ENCODE data around the gene ABHD16A. TPM values are rescaled to one million over a fixed set of nuclear protein-coding genes. Genes with fewer than 3 reads are reported as not detected.
A peak's percentile ranks its signal among the peaks of the same experiment; 100 is the strongest.

The ABHD16A gene
- total RNA-seq, 1 donor from 2014 or later: 26.9 TPM

DNA sequence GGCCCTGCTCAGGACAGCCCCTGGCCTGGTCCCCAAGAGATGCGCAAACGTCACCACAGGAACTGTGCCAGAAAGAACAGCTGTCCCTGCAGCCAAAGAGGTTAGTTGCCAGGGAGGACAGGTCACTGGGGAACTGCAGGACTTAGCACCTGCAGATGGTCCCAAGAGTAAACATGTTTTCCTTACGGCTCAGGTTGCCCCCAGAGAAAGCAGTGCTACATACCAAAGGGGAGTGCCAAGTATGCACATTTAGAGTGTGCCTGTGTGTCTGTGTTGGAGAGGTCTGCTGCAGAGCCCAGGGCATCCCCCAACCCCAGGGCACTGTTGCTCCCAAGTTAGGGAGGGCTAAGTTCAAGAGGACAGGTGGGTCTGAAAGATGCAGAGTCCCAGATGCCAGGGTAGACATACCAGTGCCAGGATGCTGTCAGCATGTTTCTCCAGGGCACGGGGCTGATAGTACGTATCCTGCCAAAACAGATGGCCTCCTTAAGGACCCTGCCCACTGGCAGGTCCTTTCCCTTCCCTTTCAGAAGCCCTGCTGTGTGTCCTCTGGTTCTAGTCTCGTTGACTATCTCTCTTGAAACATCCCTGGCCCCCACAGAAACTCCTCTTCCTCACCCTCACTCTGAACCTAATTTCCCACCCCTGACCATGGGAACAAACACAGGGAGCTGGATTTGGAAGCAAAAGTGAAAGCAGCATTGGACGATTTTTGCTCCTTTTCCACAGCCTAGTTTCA lies 1.3 kb downstream of the ABHD16A start:
- ATAC-seq (no peak), DNase-seq (ENCODE audit: missing footprints) (no peak)
- intact Hi-C loops (cut with DNase I): loop anchor here (2.0 to 5.0 kb wide), 3 partner anchors 29 to 80 kb away; partner anchors contain the start of genes CSNK2B and PRRC2A

DNA sequence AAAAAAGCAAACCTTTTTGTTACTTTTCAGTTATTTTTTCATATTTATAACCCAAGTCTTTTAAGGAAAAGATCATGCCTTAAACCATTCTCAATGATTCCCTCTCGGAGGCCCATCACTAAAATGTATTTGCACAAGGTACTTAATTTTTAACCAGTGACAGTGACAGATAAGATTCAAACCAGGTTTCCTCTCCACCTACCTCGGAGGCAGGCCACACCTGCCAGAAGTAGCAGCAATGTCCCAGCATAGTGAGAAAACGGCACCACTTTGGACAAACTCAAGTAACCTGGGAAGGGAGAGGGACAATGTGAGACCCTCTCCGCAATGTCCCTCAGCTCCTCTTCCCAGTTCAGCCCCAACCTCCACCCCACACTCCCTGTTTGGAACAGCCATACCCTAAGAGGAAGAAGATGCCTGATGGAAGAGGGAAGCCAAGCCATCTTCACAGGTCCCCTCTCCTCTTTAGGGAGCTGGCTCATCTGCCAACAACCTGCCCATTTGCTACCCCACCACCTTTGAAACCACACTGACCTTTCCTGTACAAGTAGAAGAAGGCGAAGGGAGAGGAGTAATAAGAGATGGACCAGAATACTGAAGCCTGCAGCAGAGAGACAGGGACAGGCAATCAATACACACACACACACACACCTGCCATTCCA lies 2.3 kb downstream of the ABHD16A start:
- intact Hi-C loops (cut with DNase I): loop anchor here (5.0 kb wide), 1 partner anchor 79 kb away; the partner anchor contains the start of gene PRRC2A
- ATAC-seq: no peak

DNA sequence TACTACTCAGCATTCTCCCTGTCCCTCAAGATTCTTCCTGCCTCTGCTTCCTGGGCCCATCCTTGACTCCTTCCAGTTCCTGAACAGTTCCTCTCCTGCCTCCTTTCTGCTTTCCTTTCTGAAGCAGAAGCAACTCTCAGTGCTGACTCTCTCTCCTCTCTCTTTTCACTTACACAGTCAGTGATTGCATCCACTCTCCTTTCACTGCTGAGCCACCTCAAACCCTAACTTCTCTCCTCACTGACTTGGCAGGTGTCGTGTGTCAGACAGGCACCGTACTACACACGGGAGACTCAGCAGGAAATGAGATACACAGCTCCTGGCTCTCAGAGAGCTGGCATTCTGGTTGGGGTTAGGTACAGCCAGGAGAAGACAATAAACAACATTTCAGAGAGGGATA lies 5.6 kb downstream of the ABHD16A start:
- intact Hi-C loops (cut with DNase I): no loop called here
- DNase-seq (ENCODE audit: missing footprints) (no peak), ATAC-seq (no peak)

More for the DNA sequence above, 2.3 kb downstream of the ABHD16A start:
- DNase-seq (ENCODE audit: missing footprints): no peak

DNA sequence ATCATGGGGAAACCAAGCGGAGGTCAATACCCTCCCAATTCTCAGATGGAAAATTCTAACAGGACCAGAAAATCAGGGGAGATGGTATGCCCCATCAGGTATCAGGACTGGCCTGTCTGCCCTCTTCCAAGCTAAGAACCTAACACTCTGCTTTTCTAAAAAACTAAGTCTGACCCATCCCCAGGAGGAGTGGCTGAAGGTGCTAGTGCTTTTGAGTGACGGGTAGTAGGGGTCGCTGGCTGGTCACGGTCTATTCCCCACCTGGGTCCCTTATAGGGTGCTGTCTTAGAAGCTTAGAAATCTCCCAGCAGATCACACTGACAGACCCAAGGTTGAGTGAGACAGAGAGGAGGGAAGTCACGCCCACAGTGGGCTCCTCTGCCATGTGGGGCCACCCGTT lies 9.6 kb downstream of the ABHD16A start:
- intact Hi-C loops (cut with DNase I): no loop called here
- no peak for ATAC-seq

DNA sequence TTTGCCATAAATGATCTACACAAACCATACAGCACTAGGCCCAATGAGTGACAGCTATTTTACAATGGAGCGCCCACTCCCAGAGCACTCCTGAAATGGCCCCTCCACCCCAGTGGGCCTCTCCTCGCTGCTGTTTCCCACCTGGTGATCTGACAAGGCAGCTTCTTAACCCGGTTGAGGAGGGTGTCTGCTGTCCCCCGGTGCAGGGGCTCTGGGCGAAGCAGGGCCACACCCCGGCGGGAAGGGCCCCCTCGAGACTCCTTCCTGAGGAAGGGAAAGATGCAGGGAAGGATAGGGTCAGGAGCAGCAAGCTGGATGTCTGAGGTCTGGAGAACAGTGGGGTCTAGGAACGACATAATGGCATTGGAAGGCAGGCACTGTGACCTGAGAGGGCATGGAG lies 10.2 kb downstream of the ABHD16A start:
- no peak for ATAC-seq
- intact Hi-C loops (cut with DNase I): no loop called here
- no peak for DNase-seq (ENCODE audit: missing footprints)

More for the DNA sequence above, 9.6 kb downstream of the ABHD16A start:
- DNase-seq (ENCODE audit: missing footprints): no peak

DNA sequence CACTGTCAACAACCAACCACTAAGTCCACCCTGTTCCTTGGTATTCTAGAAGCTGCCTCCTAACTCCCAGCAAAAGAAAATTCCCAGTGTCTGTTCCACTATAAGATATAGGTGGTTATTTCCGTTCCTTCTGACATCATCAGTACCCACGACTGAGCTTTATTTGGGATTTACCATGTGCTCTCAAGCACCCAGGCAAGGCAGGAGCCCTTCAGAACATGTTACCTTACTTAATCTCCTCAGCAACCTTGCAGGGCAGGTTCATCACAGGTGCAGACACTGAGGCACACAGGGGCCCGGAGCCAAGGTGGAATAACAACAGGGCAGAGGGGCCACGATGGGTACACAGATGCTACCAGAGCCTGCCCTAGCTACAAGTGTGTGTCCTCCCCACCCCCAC lies 10.8 kb downstream of the ABHD16A start:
- DNase-seq (ENCODE audit: missing footprints) (no peak), ATAC-seq (no peak)
- intact Hi-C loops (cut with DNase I): no loop called here

DNA sequence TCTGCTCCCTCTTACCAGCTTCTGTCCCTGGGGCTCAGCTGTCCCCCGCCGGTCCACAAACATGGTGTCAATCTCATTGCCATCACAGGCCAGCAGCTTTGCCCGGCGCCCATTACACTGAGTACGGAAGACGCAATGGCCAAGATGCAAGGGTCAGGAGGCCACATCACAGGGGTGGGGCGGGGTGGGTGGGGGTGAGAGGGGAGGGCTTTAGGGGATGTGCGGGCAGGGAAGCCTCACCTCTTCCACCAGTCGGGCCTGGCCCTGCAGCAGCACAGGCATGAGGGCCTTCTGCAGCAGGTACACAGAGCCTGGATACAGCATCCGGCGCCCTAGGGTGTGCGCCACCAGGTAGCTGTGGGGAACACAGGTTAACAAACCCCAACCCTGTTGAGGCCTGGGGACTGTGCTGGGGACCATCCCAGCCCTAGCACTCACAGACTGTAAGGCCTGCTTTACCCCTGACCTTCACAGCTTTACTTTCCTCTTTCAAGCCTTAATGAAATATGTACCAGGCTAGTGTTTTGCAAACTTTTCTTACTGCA lies 11.5 kb downstream of the ABHD16A start:
- DNase-seq (ENCODE audit: missing footprints) (no peak), ATAC-seq (no peak)
- intact Hi-C loops (cut with DNase I): no loop called here

DNA sequence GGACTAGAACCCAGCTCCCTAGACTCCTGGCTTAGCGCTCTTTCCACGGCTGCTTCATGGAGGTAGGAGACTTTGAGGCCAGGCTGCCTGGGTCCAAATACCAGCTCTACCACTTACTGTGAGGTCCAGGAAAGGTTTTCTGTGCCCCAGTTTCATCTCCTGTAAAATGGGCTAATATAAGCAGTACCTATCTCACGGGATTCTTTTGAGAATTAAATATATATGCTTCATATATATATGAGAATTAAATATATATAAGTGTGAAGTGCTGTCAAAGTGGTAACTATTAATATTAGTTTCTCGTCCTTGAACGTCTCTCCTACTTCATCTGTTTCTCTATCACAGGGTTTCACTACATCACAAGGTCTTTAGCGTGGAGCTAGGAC lies 12.1 kb downstream of the ABHD16A start:
- intact Hi-C loops (cut with DNase I): no loop called here
- ATAC-seq: no peak
- no peak for DNase-seq (ENCODE audit: missing footprints)

DNA sequence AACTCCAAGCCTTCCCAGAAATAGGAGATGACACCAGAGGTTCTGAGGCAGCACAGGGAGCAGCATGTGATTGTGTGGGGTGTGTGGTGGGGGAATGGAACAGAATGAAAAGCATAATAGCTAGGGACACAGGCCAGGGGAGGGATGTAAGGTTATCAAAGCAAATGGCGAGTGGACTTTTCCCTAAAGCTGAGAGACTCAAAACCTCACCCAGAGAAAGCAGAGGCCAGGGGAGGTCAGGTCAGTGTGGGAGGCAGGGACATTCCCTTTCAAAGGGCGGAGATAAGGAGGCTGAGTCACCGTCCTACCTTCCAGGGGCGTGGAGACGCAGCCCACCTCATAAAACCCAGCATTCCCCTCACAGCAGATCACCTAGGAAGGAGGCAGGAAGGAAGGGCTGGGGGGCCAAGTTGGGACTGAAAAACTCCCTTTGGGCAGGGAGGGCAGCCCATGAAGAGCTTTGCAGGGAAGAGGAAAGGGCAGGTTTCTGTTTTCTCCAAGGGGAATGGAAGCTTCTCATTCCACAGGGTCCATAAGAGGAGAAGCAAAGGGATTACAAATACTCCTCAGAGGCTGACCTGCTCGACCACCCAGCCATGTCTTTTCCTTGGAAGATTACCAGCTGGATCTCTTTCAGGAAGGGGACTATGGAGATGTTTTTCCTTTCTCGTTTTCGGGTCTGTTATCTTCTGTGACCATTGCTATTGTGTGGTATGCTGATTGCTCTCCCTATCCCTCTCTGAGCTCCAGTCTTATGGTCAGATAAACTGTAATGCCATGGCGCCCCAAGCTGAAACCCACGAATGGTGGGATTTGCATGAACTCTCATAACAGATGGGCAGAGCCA lies 12.7 kb downstream of the ABHD16A start:
- intact Hi-C loops (cut with DNase I): no loop called here
- ATAC-seq: no peak
- no peak for DNase-seq (ENCODE audit: missing footprints)

DNA sequence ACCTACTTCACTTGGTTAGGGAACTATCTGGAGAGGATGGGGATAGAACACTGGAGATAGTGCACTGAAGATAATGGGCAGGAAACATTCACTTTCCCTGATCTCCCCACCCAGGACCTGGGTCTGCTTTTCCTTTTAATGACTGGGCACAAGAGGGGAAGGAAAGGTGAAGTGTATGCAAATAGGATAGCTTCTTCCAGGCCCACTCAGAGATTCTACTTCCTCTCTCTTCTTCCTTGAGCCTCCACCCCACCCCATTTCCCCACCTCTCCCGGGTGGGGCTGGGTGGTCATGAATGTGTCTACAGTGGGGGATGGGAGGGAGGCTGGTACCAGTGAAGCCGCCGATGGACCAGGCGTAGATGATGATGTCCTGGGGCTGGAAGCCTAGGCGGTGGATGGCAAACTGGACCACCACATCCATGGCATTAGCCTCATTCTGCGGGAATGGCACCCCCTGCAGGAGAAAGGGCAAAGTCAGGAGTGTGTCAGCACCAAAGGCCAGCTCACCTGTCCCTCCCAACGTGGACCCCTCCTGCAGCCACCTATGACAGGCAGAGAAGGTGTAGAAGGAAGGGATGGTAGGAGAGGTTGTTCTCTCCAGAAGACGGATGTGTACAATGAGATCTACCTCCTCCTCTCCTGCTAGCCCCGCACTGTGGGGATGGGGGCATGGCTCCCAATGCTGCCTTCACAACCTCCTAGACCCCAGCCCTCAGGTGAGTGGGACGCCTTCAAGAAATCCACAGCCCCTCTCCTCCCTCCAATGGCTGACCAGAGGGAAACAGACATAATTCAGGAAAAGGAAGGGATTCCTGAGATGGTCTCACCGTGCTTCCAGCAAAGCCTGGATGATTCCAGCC lies 13.6 kb downstream of the ABHD16A start:
- intact Hi-C loops (cut with DNase I): loop anchor here (10.0 kb wide), 1 partner anchor 175 kb away; the partner anchor contains the start of gene NEU1
- ATAC-seq: no peak

DNA sequence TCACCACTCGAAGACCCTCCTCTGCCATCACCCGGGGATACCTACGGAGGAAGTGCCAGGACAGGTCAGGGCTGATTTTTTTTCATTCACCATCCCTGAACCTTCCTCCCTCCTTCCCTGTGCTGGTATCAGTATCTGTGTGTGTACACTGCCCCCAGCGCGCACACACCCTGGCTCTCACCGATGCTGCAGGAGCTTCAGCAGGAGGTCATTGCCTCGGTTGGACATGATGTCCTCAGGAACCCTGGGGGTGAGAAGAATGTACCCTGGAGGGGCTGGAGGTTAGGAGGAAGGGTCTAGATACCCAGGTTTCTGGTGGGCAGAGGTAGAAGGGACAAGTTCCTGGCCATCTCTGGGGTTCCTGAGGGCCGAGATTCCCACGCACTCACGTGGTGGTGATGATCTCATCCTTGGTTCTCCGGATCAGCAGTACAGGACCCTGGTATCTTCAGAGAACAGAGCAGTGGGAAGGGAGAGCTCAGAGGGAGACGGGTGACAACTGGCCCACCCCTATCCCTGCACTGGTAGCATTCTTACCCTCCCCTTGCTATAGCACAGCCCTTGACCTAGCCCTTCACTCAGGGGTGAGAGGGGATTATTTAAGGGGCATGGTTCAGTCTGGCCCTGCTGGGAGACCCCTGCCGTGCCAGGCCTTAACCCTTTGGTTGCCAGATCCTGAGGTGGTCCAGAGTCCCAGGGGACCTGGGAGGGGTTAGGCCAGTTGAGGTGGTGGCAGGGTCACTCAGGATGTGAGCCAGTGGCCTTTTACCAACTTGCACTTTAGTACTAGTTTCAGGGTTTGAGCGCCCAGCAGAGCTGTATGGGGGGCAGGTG lies 15.0 kb downstream of the ABHD16A start:
- DNase-seq (ENCODE audit: missing footprints) (no peak), ATAC-seq (no peak)
- intact Hi-C loops (cut with DNase I): loop anchor here (10.0 kb wide), 1 partner anchor 177 kb away; the partner anchor contains the start of gene NEU1

More for the DNA sequence above, 13.6 kb downstream of the ABHD16A start:
- DNase-seq (ENCODE audit: missing footprints): no peak

DNA sequence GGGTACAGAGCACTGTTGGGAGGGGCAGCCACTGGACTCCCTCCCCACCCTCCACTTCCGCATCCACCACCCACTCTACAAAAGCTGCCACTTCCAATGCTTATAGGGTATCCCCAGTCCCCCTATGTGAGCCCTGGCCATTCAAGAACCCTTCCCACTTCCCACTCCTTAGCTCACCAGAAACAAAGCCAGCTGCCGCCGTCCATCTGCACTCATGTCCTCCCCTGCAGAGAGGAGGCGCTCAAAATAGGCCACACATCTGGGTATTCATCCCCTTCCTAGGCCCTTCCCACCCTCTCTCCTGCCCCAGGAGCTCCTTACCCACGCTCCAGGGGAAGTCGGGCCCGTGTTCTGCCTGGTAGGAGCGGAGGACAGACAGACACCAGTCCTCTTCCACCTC lies 15.8 kb downstream of the ABHD16A start:
- ATAC-seq: no peak
- intact Hi-C loops (cut with DNase I): loop anchor here (10.0 kb wide), 1 partner anchor 177 kb away; the partner anchor contains the start of gene NEU1
- DNase-seq (ENCODE audit: missing footprints): no peak

DNA sequence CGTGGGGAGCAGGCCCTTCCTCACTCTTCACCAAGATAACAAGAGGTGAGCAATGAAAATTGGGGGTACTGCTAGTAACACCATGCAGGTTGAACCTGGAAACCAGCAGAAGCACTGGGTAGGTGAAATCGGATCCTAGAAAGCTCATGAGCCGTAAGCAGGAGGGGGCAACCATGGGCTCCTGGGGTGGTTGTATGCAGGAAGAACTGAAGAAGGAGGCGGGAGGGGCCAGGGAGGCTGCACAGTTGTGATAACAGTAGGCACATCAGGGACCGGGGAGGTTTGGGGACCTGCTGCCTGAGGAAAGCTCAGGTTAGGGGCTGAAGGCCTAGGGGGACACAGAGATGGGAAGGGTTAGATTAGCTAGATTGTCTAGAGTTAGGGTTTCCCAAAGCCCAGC lies 16.6 kb downstream of the ABHD16A start:
- DNase-seq (ENCODE audit: missing footprints) (no peak), ATAC-seq (no peak)
- intact Hi-C loops (cut with DNase I): loop anchor here (10.0 kb wide), 1 partner anchor 178 kb away; the partner anchor contains the start of gene NEU1

DNA sequence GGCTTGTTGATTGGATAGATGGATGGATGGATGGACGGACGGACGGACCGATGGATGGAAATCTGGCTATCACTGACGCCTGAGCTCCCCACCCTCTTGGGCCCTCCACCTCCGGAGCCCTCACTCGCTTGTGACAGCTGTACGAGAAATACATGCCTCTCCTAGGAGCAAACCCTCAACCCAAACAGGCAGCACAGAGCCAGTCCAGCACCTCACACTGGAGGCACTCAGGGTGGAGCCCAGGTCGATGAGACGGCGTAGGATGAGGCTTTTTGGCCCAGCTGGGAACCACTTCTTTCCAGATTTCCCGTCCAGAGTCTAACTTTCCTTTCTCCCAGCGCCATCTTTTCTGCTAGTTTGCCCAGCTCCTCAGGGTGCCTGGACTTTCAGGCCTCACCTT lies 19.5 kb downstream of the ABHD16A start:
- DNase-seq (ENCODE audit: missing footprints) (no peak), ATAC-seq (no peak)
- intact Hi-C loops (cut with DNase I): loop anchor here (5.0 to 10.0 kb wide), 2 partner anchors 149 to 181 kb away; partner anchors contain the start of gene NEU1

DNA sequence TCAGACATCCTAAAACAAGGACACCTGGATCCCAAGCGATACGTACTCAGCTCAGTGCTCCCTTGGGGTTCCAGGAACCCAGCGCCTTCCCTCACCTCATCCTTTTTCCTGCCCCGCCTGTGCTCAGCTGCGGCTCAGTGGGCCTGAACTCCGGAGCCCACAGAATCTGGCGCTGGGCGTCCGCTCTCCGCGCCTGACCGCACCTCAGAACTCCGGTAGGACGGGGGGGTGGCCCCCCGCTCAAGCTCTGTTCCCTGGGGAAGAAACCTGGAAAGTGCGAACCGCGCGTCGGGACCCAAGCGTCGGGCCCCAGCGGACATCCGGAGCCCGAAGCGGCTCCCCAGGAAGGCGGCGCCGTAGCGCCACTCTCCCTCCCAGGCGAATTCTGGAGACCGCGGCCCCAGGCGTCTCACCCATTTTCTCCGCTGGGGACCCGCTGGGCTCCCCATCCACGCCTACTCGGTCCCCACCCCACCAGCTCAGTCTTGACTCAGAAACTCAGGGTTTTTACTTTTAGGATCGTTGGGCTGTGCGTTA lies 21.9 kb downstream of the ABHD16A start:
- ATAC-seq (peak; percentile 48), DNase-seq (ENCODE audit: missing footprints) (no peak)
- intact Hi-C loops (cut with DNase I): loop anchor here (2.0 to 10.0 kb wide), 6 partner anchors 48 to 272 kb away; partner anchors contain the start of genes DDAH2 and NEU1

DNA sequence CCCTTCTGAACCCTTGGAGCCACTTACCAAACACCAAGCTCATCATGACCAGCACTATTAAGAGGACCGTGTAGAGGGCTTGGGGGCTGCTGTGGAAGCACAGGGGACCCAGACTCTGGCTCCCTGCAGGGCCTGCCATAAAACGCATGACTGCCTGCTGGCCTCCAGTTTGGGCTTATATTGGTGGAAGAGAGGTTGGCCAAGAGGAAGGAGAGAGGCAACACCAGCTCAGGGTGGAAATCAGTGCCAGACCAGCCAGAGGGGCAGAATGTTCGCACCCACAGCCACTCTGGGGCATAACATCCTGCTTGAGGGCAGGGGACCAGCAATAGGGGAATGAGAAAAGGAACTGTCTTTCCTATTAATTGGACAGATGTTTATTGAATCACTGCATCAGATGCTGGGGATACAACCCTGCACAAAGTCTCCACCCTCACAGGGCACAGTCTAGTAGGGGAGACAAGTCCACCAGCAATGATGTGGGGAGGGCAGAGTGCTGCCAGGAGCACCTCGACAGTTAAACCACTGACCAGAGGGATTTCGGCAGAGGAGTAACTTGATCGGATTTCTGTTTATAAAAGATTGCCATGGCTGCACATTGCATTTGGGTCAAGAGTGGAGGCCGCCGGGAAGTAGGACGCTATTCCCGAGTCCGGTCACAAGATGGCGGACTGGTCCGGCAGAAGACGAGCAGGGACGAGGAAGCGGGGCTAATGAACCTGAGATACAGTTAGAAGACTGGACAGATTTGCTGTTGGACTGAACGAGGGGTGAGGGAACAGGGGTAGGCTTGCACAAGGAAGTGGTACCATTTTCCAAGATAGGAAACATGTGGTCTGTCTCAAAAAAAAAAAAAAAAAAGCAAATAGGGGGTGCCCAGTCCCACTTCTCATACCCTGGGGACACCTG lies 22.6 kb downstream of the ABHD16A start, which contains the start of gene LY6G5C:
TSS of gene LY6G5C (minus strand) at position 842 of the 909 bp plus-strand sequence. CDS start at position 148, 694 bp downstream.
- intact Hi-C loops (cut with DNase I): loop anchor here (2.0 to 10.0 kb wide), 6 partner anchors 48 to 272 kb away; partner anchors contain the start of genes DDAH2 and NEU1
- ATAC-seq (peak; percentile 91), DNase-seq (ENCODE audit: missing footprints) (peak; percentile 89)
